T47D (cell line): ENCODE data around the gene EGFR.

Experiments used
- DNase-seq, 2 experiments: peaks; one replicate each; pipeline versions ENCODE4 v3.0.0 to v3.0.0-alpha.2; 2011 to 2012; ENCODE audit warnings: low read depth in 1 of 2, low spot score in 1 of 2
- JUND ChIP-seq: IDR thresholded peaks from 2 replicates; pipeline ENCODE4 v1.6.1; 2012; ENCODE audit warnings: low read depth
- in situ Hi-C: cut with HindIII; loops from 2 replicates; pipeline ENCODE4 v1.10.0; 2016; ENCODE audit warnings: low sequenced_read_pairs, low pct_unique_long_range_greater_than_20kb

The EGFR gene

DNA sequence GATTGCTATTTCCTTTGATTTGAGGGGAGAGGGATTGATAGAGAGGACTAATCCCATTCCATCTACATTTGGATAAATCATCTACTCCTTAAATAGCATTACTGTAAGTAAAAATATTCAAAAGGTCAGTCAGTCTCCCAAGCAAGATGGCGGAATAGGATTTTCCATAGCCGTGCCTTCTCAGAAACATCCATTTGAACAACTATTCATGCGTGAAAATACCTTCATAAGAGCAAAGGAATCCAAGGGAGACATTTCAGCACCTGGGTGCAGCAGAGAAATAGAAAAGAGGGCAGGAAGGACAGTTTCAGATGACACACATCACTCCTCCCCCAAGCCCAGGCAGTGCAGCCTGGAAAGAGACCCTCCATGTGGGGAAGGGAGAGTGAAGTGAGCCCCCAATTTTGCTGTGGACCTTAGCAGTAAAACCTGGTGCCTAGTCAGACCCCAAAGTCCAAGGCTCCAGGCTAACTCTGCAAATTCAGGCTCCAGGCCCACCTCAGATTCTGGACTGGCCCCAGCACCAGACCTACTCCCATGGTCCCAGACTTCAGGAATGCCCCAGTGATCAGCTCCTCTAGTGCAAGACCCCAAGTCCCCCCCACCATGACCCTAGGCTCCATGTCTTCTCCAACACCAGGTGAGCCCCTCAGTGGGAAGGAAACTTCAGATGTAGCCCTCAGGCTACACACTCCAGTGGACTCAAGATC, 242.0 kb downstream of the EGFR start:
- in situ Hi-C loops, result no loop called here
- DNase-seq, result no peak
- TF ChIP-seq JUND, result no peak
